Osteoblast (primary cell): ENCODE results near the gene MAPKAPK5. TPM values are rescaled to one million over a fixed set of nuclear protein-coding genes. Genes with fewer than 3 reads are reported as not detected.
"Not testable (repeated sequence)": the region's sequence is repeated elsewhere in the genome, so short reads cannot be mapped to it uniquely, and the experiment has no call there.

Experiments used
- DNase-seq: peaks from one replicate; pipeline ENCODE4 v3.0.0; 2011; ENCODE audit warnings: low spot score, mixed read lengths; ENCODE audit not compliant: insufficient read length; ENCODE audit errors: missing footprints
- H2AFZ ChIP-seq: 2 replicates; pipeline ENCODE4 v1.6.0; 2011; ENCODE audit warnings: mild to moderate bottlenecking, low read length
- H3K27ac ChIP-seq: 2 replicates; pipeline ENCODE4 v1.5.1; 2011; ENCODE audit warnings: mild to moderate bottlenecking, low read depth, low read length, moderate library complexity
- H3K27me3 ChIP-seq: 2 replicates; pipeline ENCODE4 v1.6.0; 2012; ENCODE audit warnings: mild to moderate bottlenecking, control low read depth, inconsistent platforms, low read length, moderate library complexity; ENCODE audit not compliant: insufficient read depth
- H3K36me3 ChIP-seq: 2 replicates; pipeline ENCODE4 v1.5.1; 2011; ENCODE audit warnings: mild to moderate bottlenecking, low read length, control low read depth, moderate library complexity; ENCODE audit not compliant: insufficient read depth
- H3K4me1 ChIP-seq: 2 replicates; pipeline ENCODE4 v1.5.1; 2011; ENCODE audit warnings: mild to moderate bottlenecking, low read length, control low read depth, moderate library complexity; ENCODE audit not compliant: insufficient read depth
- H3K4me2 ChIP-seq: 2 replicates; pipeline ENCODE4 v1.6.0; 2011; ENCODE audit warnings: mild to moderate bottlenecking, low read length; ENCODE audit not compliant: insufficient read depth
- H3K4me3 ChIP-seq: fragments of 200-600 bp; sonication (generic); 3 replicates; pipeline ENCODE4 v1.5.1; 2012; ENCODE audit warnings: mild to moderate bottlenecking, low read length, inconsistent platforms; ENCODE audit not compliant: insufficient read depth
- H3K79me2 ChIP-seq: 2 replicates; pipeline ENCODE4 v1.6.0; 2012; ENCODE audit warnings: mild to moderate bottlenecking, low read length, control low read depth, inconsistent platforms; ENCODE audit not compliant: insufficient read depth
- H3K9me3 ChIP-seq: 2 replicates; pipeline ENCODE4 v1.5.1; 2011; ENCODE audit warnings: low read depth, low read length, control low read depth
- H4K20me1 ChIP-seq: 2 replicates; pipeline ENCODE4 v1.6.0; 2012; ENCODE audit warnings: mild to moderate bottlenecking, low read length, control low read depth; ENCODE audit not compliant: insufficient read depth
- total RNA-seq: library from RNA; depleted of rRNA; stranded (reverse); fragments of >200 nt; gene quantifications from 2 replicates; pipeline ENCODE4 v1.2.3, GENCODE V29; 2012
- TF ChIP-seq, protein P1 (sequence below): IDR thresholded peaks from 2 replicates; pipeline ENCODE4 v1.5.1; 2011; ENCODE audit warnings: mild to moderate bottlenecking, low read depth, low read length, moderate library complexity; ENCODE audit errors: extremely low read depth

Gene MAPKAPK5
- total RNA-seq, 1 donor: 32.9 TPM

DNA sequence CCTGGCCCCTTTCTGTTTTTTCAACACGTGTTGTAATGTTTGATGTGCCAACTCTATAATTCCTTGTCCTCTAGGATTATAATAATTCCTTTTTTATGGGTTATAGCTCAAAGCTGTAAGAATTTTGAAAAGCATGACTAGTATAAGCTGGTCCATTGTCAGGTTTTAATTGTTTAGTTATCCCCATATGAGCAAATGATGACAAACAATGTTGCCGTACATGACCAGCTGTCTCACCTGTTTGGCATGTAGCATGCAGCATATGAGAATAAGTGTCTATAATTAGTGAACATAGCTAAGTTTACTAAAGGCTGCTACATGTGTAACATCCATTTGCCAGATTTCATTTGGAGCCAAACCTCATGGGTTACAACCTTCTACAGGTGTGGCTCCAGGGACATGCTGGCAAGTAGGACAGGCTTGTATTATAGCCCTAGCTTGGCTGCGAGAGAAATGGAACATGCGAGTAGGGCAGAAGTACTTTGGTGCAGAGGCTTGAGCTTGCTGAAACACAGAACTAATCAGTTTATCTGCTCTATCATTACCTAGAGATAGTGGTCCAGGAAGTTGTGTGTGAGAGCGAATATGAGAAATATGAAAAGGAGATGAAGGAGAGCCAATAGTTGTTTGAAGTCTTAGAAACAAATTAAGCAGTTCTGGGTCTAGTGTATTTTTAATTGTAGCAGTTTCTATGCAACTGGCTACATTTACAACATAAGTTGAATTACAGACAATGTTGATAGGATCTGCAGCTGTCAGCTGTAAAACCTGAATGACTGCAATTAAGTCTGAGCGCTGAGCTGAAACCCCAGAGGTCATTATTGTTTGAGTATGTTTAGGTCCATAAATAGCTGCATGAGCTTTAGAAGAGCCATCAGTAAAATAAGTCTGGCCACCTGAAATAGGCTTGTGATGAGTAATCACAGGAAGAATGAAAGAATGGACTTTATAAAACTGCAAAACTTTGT, 22.6 kb upstream of the MAPKAPK5 start:
- no peak overlapping the region for H3K4me3 ChIP-seq
- no peaks in the 10 kb centered on the region for H3K36me3 ChIP-seq
- TF ChIP-seq, protein P1, sequence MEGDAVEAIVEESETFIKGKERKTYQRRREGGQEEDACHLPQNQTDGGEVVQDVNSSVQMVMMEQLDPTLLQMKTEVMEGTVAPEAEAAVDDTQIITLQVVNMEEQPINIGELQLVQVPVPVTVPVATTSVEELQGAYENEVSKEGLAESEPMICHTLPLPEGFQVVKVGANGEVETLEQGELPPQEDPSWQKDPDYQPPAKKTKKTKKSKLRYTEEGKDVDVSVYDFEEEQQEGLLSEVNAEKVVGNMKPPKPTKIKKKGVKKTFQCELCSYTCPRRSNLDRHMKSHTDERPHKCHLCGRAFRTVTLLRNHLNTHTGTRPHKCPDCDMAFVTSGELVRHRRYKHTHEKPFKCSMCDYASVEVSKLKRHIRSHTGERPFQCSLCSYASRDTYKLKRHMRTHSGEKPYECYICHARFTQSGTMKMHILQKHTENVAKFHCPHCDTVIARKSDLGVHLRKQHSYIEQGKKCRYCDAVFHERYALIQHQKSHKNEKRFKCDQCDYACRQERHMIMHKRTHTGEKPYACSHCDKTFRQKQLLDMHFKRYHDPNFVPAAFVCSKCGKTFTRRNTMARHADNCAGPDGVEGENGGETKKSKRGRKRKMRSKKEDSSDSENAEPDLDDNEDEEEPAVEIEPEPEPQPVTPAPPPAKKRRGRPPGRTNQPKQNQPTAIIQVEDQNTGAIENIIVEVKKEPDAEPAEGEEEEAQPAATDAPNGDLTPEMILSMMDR: no peak
- H2AFZ ChIP-seq: no peak overlapping the region
- H3K9me3 ChIP-seq: no peaks in the 10 kb centered on the region
- H3K79me2 ChIP-seq: no peaks in the 10 kb centered on the region
- no peak overlapping the region for H3K27ac ChIP-seq
- no peak for DNase-seq
- no peak overlapping the region for H3K4me2 ChIP-seq
- H3K27me3 ChIP-seq: peaks cover 35% of the 10 kb centered on the region
- no peaks in the 10 kb centered on the region for H3K4me1 ChIP-seq
- H4K20me1 ChIP-seq: no peaks in the 10 kb centered on the region

DNA sequence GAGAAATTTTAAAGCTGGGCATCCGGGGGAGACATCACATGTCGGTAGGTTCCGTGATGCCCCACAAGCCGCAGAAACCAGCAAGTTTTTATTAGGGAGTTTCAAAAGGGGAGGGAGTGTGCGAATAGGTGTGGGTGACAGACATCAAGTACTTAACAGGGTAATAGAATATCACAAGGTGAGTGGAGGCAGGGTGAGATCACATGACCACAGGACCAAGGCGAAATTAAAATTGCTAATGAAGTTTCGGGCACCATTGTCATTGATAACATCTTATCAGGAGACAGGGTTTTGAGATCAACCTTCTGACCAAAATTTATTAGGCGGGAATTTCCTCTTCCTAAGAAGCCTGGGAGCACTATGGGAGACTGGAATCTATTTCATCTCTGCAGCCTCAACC, 21.2 kb upstream of the MAPKAPK5 start:
- peaks cover 35% of the 10 kb centered on the region for H3K27me3 ChIP-seq
- not testable (repeated sequence) for H2AFZ ChIP-seq, H4K20me1 ChIP-seq, H3K36me3 ChIP-seq, H3K9me3 ChIP-seq, H3K4me2 ChIP-seq, H3K4me3 ChIP-seq, DNase-seq, H3K27ac ChIP-seq, H3K79me2 ChIP-seq, H3K4me1 ChIP-seq

DNA sequence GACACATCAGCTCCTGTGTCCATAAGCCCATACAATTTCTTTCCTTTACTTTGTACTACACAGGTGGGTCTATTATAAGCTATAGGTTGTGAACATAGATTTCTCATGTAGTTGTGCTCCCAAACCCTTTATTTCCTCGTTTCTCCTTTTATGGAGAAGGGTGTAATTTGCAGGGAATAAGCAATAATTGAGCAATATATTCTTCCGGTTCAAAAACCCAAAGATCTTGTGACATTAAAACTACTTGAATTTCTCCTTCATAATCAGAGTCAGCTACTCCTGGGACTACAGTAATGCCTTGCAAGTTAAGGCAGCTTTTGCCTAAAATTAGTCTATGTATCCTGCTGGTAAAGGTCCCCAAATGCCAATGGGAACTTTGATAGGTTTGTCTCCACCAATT, 19.1 kb upstream of the MAPKAPK5 start:
- H3K79me2 ChIP-seq: no peaks in the 10 kb centered on the region
- H3K27ac ChIP-seq: no peak overlapping the region
- TF ChIP-seq, protein P1: no peak
- no peaks in the 10 kb centered on the region for H3K9me3 ChIP-seq
- no peaks in the 10 kb centered on the region for H3K36me3 ChIP-seq
- H4K20me1 ChIP-seq: no peaks in the 10 kb centered on the region
- H3K27me3 ChIP-seq: peaks cover 33% of the 10 kb centered on the region
- H3K4me2 ChIP-seq: no peak overlapping the region
- no peak overlapping the region for H3K4me3 ChIP-seq
- H3K4me1 ChIP-seq: no peaks in the 10 kb centered on the region
- DNase-seq: no peak
- H2AFZ ChIP-seq: no peak overlapping the region

GRCh38 chr12:111823891-111824290, 18.1 kb upstream of the MAPKAPK5 start:
- peaks cover 27% of the 10 kb centered on the region for H3K27me3 ChIP-seq
- no peak for DNase-seq
- no peaks in the 10 kb centered on the region for H3K9me3 ChIP-seq
- no peak overlapping the region for H3K4me3 ChIP-seq
- H3K36me3 ChIP-seq: no peaks in the 10 kb centered on the region
- no peak overlapping the region for H3K27ac ChIP-seq
- H2AFZ ChIP-seq: no peak overlapping the region
- H4K20me1 ChIP-seq: no peaks in the 10 kb centered on the region
- H3K4me2 ChIP-seq: no peak overlapping the region
- no peaks in the 10 kb centered on the region for H3K79me2 ChIP-seq
- no peaks in the 10 kb centered on the region for H3K4me1 ChIP-seq
- TF ChIP-seq, protein P1: no peak
